ENCODE data around the gene GIPC3. TPM values are rescaled to one million over a fixed set of nuclear protein-coding genes. Genes with fewer than 3 reads are reported as not detected.

Gene GIPC3
- total and polyA plus RNA-seq, 2 of the 8 experiments (the other 6 are each of a cell fraction or from before 2014, with no cell fraction given): 1.0 to 1.2 TPM

- TF ChIP-seq ATF2 (IDR thresholded peaks at IDR 0.05; ENCODE audit: low read length) (no peak), POLR2A (IDR thresholded peaks at IDR 0.05; ENCODE audit: control extremely low read depth in 1 of 2, low read depth in 2 of 2, low read length in 2 of 2) (no peak), YY1 (IDR thresholded peaks at IDR 0.05; ENCODE audit: low read depth, low read length) (no peak), NRF1 (IDR thresholded peaks at IDR 0.05; ENCODE audit: low read depth, low read length) (no peak), SIN3A (conservative IDR thresholded peaks at IDR 0.05 in 1 of 2, IDR thresholded peaks at IDR 0.05 in 1 of 2; ENCODE audit: low read depth in 1 of 2, low read length in 2 of 2) (no peak), BACH1 (IDR thresholded peaks at IDR 0.05; ENCODE audit: low read length) (no peak)
These were observed 53.2 kb downstream of the GIPC3 start (continued) for GRCh38 chr19:3638208-3639193.
